COLO668 (cell line): ENCODE results near the gene RAB3GAP1.

Source experiments
- DNase-seq: peaks from one replicate; lab custom pipeline; 2025; ENCODE audit not compliant: unreplicated experiment; lab: John Stamatoyannopoulos, UW

RAB3GAP1 gene

DNA sequence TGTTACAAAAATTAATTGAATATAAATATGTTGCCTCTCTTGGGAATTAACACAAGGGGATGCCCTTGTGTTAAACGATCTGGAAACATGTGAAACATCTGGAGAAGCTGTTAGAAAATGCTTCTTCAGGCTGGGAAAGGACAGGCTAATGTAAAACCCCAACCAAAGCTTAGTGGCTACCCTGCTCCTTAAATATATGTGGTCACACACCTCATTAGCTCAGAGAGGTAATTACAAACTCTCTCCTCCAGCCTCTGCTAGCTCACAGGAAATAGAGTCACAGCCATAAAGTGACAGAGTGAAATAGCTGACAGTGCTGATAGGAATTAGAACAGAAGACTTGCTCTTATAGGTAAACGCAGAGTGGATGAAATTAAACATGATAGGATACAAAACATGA is 155.9 kb downstream of the RAB3GAP1 start:
- DNase-seq, result no peak

DNA sequence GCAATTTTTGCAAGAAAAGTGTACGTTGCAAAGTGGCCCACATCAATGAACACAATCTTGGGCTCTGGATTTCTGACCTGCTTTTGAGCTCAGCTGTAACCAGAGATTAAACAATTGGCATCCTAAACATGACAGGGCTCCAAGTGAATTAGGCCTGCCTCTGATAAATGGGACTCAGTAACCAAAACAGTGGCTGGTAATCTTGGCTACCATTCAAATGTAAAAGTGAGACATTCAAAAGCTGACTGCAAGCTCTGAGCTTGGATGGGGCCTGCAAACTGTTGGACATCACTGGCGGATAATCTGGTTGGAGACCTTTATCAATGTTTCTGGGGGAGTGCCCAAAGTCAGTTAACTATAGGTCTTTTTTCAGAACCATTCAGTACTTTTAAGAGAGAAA is 160.7 kb downstream of the RAB3GAP1 start:
- DNase-seq, result no peak

- DNase-seq, result no peak
These were observed 166.3 kb downstream of the RAB3GAP1 start for GRCh38 chr2:135218426-135218825.

DNA sequence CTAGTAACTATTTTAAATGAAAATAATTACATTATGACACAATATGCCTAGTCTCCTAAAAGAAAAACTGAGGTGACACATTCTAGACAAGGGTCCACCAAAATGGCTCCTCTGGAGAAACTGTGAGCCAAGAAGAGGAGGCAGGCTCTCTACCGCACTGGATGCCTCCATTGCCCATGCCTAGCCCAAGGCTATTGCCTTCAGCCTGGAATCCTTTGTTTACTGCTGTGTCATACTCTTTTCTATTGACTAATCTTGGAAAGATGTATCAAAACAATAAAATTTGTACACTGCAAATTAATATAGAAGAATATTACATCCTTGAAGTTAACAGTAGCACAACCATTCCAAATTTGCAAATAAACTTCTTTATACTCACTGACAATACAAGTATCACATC is 167.1 kb downstream of the RAB3GAP1 start:
- no peak for DNase-seq
